Fibroblast of mammary gland (primary cell): ENCODE results near the gene HYI.
"Not testable (repeated sequence)": the region's sequence is repeated elsewhere in the genome, so short reads cannot be mapped to it uniquely, and the experiment has no call there.

Experiments
- DNase-seq: peaks from one replicate; pipeline ENCODE4 v3.0.0-alpha.2; 2010; ENCODE audit warnings: low read depth
- H3K4me3 ChIP-seq: 2 replicates; pipeline ENCODE4 v1.5.1; 2011; ENCODE audit warnings: low read depth, mild to moderate bottlenecking, low read length, moderate library complexity; ENCODE audit not compliant: control insufficient read depth
- CTCF ChIP-seq: conservative IDR thresholded peaks from 2 replicates; pipeline ENCODE4 v1.5.1; 2011; ENCODE audit warnings: low read depth, low read length, inconsistent platforms; ENCODE audit not compliant: control insufficient read depth, insufficient read depth

HYI gene

GRCh38 chr1:43420874-43421273, 32.9 kb downstream of the HYI start:
- H3K4me3 ChIP-seq: no peak overlapping the region
- no peak for TF ChIP-seq CTCF

GRCh38 chr1:43419627-43420425, 33.9 kb downstream of the HYI start:
- no peak overlapping the region for H3K4me3 ChIP-seq
- no peak for TF ChIP-seq CTCF
- no peak for DNase-seq

More at GRCh38 chr1:43420874-43421273, 32.9 kb downstream of the HYI start:
- no peak for DNase-seq

- no peak for TF ChIP-seq CTCF
- H3K4me3 ChIP-seq: no peak overlapping the region
These were observed 34.9 kb downstream of the HYI start for GRCh38 chr1:43418858-43419257.

GRCh38 chr1:43415901-43416300, 37.8 kb downstream of the HYI start:
- TF ChIP-seq CTCF: no peak
- H3K4me3 ChIP-seq: no peak overlapping the region
- DNase-seq: no peak

More at GRCh38 chr1:43418858-43419257, 34.9 kb downstream of the HYI start:
- no peak for DNase-seq

- no peak overlapping the region for H3K4me3 ChIP-seq
- peak; percentile 60 for DNase-seq
- peak; percentile 56 for TF ChIP-seq CTCF
These were observed 39.0 kb downstream of the HYI start for GRCh38 chr1:43414634-43415223.

- not testable (repeated sequence) for H3K4me3 ChIP-seq, DNase-seq
These were observed 40.3 kb downstream of the HYI start for GRCh38 chr1:43413426-43413825.

DNA sequence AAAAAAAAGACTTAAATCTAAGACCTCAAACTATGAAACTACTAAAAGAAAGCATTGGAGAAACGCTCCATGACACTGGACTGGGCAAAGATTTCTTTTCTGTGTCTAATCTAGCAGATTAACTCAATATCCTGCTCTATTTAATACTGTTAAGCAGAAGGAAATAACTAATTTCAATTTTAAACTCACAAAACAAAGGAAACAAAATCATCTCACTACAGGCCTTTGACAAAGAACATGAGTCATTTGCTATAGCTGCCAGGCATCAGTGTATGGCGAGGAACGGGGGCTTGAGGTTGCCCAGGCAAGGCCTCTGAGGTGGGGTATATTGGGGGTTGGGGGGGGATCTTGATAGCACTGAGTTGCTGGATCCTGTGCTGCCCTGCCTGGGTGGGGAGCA, 43.2 kb downstream of the HYI start:
- no peak overlapping the region for H3K4me3 ChIP-seq
- TF ChIP-seq CTCF: no peak
- no peak for DNase-seq
